ENCODE data around the gene FARS2.

- no peak for TF ChIP-seq CTCF (IDR thresholded peaks at IDR 0.05; ENCODE audit: extremely low read depth in 1 of 2, insufficient read depth in 1 of 2, low read depth in 1 of 2, low read length in 2 of 2)
- TF ChIP-seq EZH2 (IDR thresholded peaks at IDR 0.05; ENCODE audit: borderline replicate concordance, low read depth, low read length, severe bottlenecking) = no peak
- TF ChIP-seq MAX (IDR thresholded peaks at IDR 0.05; ENCODE audit: insufficient read depth, insufficient read length) = no peak
- TF ChIP-seq POLR2A (IDR thresholded peaks at IDR 0.05; ENCODE audit: low read depth, low read length) = no peak
- peak; percentile 63 for TF ChIP-seq JUN (IDR thresholded peaks at IDR 0.05; ENCODE audit: borderline replicate concordance, insufficient read depth, insufficient read length, low read depth)
- TF ChIP-seq POLR2AphosphoS5 (IDR thresholded peaks at IDR 0.05; ENCODE audit: insufficient read depth, low read depth, low read length) = no peak
- TF ChIP-seq FOS (IDR thresholded peaks at IDR 0.05; ENCODE audit: borderline replicate concordance, insufficient read depth, low read length) = no peak
- no peak for TF ChIP-seq MYC (IDR thresholded peaks at IDR 0.05; ENCODE audit: low read depth, low read length)
Measured at GRCh38 chr6:5334341-5334740, 73.0 kb downstream of the FARS2 start.
